Measurements from ENCODE around the gene CDK18.

CDK18 gene

GRCh38 chr1:205518661-205519540 is 14.4 kb downstream of the CDK18 start:
- no peak overlapping the region for H3K4me3 ChIP-seq (ENCODE audit: low read length)
- TF ChIP-seq ZNF274 (IDR thresholded peaks at IDR 0.05; ENCODE audit: low read depth, low read length) = no peak

- no peak for TF ChIP-seq ZNF274 (IDR thresholded peaks at IDR 0.05; ENCODE audit: low read depth, low read length)
- H3K4me3 ChIP-seq (ENCODE audit: low read length) = no peak overlapping the region
Observed at GRCh38 chr1:205519541-205520131, 15.2 kb downstream of the CDK18 start.

- no peak for TF ChIP-seq ZNF274 (IDR thresholded peaks at IDR 0.05; ENCODE audit: low read depth, low read length)
- no peak overlapping the region for H3K4me3 ChIP-seq (ENCODE audit: low read length)
Observed at GRCh38 chr1:205520709-205521108, 16.2 kb downstream of the CDK18 start.

GRCh38 chr1:205521686-205522085 is 17.2 kb downstream of the CDK18 start:
- no peak overlapping the region for H3K4me3 ChIP-seq (ENCODE audit: low read length)
- TF ChIP-seq ZNF274 (IDR thresholded peaks at IDR 0.05; ENCODE audit: low read depth, low read length) = no peak

- H3K4me3 ChIP-seq (ENCODE audit: low read length) = no peak overlapping the region
- no peak for TF ChIP-seq ZNF274 (IDR thresholded peaks at IDR 0.05; ENCODE audit: low read depth, low read length)
Observed at GRCh38 chr1:205522692-205523091, 18.2 kb downstream of the CDK18 start.

- TF ChIP-seq ZNF274 (IDR thresholded peaks at IDR 0.05; ENCODE audit: low read depth, low read length) = no peak
- H3K4me3 ChIP-seq (ENCODE audit: low read length) = no peak overlapping the region
Observed at GRCh38 chr1:205523261-205523890, 18.9 kb downstream of the CDK18 start.

GRCh38 chr1:205523891-205524793 is 19.7 kb downstream of the CDK18 start:
- no peak overlapping the region for H3K4me3 ChIP-seq (ENCODE audit: low read length)
- no peak for TF ChIP-seq ZNF274 (IDR thresholded peaks at IDR 0.05; ENCODE audit: low read depth, low read length)

GRCh38 chr1:205524794-205525101 is 20.3 kb downstream of the CDK18 start:
- no peak for TF ChIP-seq ZNF274 (IDR thresholded peaks at IDR 0.05; ENCODE audit: low read depth, low read length)
- H3K4me3 ChIP-seq (ENCODE audit: low read length) = no peak overlapping the region

GRCh38 chr1:205525495-205526285 is 21.2 kb downstream of the CDK18 start:
- no peak overlapping the region for H3K4me3 ChIP-seq (ENCODE audit: low read length)
- TF ChIP-seq ZNF274 (IDR thresholded peaks at IDR 0.05; ENCODE audit: low read depth, low read length) = no peak

- no peak overlapping the region for H3K4me3 ChIP-seq (ENCODE audit: low read length)
- TF ChIP-seq ZNF274 (IDR thresholded peaks at IDR 0.05; ENCODE audit: low read depth, low read length) = no peak
Observed at GRCh38 chr1:205526431-205526830, 22.0 kb downstream of the CDK18 start.

GRCh38 chr1:205527931-205528330 is 23.5 kb downstream of the CDK18 start:
- TF ChIP-seq ZNF274 (IDR thresholded peaks at IDR 0.05; ENCODE audit: low read depth, low read length) = no peak
- H3K4me3 ChIP-seq (ENCODE audit: low read length) = no peak overlapping the region

GRCh38 chr1:205528446-205528886 is 24.0 kb downstream of the CDK18 start:
- no peak for TF ChIP-seq ZNF274 (IDR thresholded peaks at IDR 0.05; ENCODE audit: low read depth, low read length)
- no peak overlapping the region for H3K4me3 ChIP-seq (ENCODE audit: low read length)

Measured in GM08714 (cell line).